Pancreas (tissue), 10 donors: Measurements from ENCODE around the gene CDH4. TPM values are rescaled to one million over a fixed set of nuclear protein-coding genes. Genes with fewer than 3 reads are reported as not detected.
A peak's percentile ranks its signal among the peaks of the same experiment; 100 is the strongest.

Source experiments
- ATAC-seq, 4 donors: fragments of 200-7000 bp; cut with Tn5 transposase; one replicate each; pipeline versions ENCODE4 v1.8.0 to v1.9.1; 2020; ENCODE audit warnings: mild to moderate bottlenecking in 4 of 4, moderate library complexity in 4 of 4
- DNase-seq, 6 donors: peaks; one replicate each; pipeline ENCODE4 v3.0.0-alpha.2; 2020
- FAIRE-seq: peaks from 2 replicates; lab custom pipeline; 2012; peaks lifted over from hg19 to GRCh38; lab: Jason Lieb, UNC
- H3K27ac ChIP-seq, 4 donors: fragments of 200-600 bp; sonication (generic); 1 replicate in 3 of 4; 2 replicates in 1 of 4; pipeline versions ENCODE4 v1.5.0 to v1.8.0; 2020
- H3K27me3 ChIP-seq, 4 donors: fragments of 200-600 bp; one replicate each; pipeline ENCODE4 v1.8.0; 2021
- H3K36me3 ChIP-seq, 3 donors: fragments of 200-600 bp; sonication (generic) in 1 of 3; one replicate each; pipeline versions ENCODE4 v1.5.0 to v1.8.0; 2020 to 2021
- H3K4me1 ChIP-seq, 3 donors: fragments of 200-600 bp; one replicate each; pipeline ENCODE4 v1.8.0; 2021
- H3K4me3 ChIP-seq, 4 donors: fragments of 200-600 bp; sonication (generic) in 2 of 4; one replicate each; pipeline versions ENCODE4 v1.5.0 to v1.8.0; 2020 to 2021
- H3K9me3 ChIP-seq, 4 donors: fragments of 200-600 bp; one replicate each; pipeline ENCODE4 v1.8.0; 2021
- CTCF ChIP-seq, 4 donors: fragments of 200-600 bp; sonication (generic) in 3 of 4; IDR thresholded peaks; one replicate each; pipeline versions ENCODE4 v1.5.0 to v1.8.0; 2021; ENCODE audit warnings: antibody characterized with exemption in 4 of 4
- WGBS, 2 donors: extraction: QIAGEN DNeasy Blood & Tissue Kit; methylation state at CpG; one replicate each; pipeline ENCODE4 v1.1.7; 2013; 5-methylcytosine and 5-hydroxymethylcytosine counted together
- intact Hi-C, 3 donors: fragments of 100-400 bp; cut with DNase I; formaldehyde crosslinking; loops; one replicate each; pipeline versions ENCODE4 v1.11.1 to v1.14.2; 2022
- polyA plus RNA-seq, 2 donors: library from polyadenylated mRNA; stranded (reverse); fragments of 200-250 nt; gene quantifications; one replicate each; pipeline ENCODE4 v1.2.3, GENCODE V29; 2013
- total RNA-seq, 6 donors: library from RNA; stranded (reverse); fragmentation: NEBNext Ultra II Directional in 4 of 6; extraction: Animal tissue kit (Norgen Biotek cat#: 25700) in 4 of 6; gene quantifications; one replicate each; pipeline versions ENCODE4 v1.2.1 to v1.2.4, GENCODE V29; 2021 to 2023
- donor health status: healthy with polysubstance abuse.
- donor health status: DM: no; HTN: no; CAD: no; lungs with moderate emphysema.
- donor health status: DM: no; HTN: no; CAD: no.
- donor health status: control.
- donor health status: control.
- donor health status: Bipolar disorder and iron deficiency.
- donor health status: DM: yes; HTN: yes; CAD: no.
- donor health status: DM: no; HTN: no; CAD: no.
- donor health status: DM: no; HTN: no; CAD: no.
- donor health status: DM: yes; HTN: yes; CAD: no.

Gene CDH4
- total and polyA plus RNA-seq, 8 donors, result 0.04 to 1.4 (median 0.27) TPM

- Histone ChIP-seq H3K4me3 (no peak overlapping the region), H3K36me3 (no peaks in the 10 kb centered on the region), H3K27ac (no peak overlapping the region), H3K27me3 (no peaks in the 10 kb centered on the region), H3K4me1 (no peaks in the 10 kb centered on the region), H3K9me3 (no peaks in the 10 kb centered on the region)
- DNase-seq, result peak in 2 of 6 donors; percentile 48 to 57
- TF ChIP-seq CTCF (IDR thresholded peaks at IDR 0.05), result no peak
- ATAC-seq, result no peak
- no peak for FAIRE-seq
- WGBS, 2 donors, result 81 to 86% methylated on average over 27 of the region's 27 CpGs
- intact Hi-C loops, result no loop called here
These were observed 687.0 kb downstream of the CDH4 start for GRCh38 chr20:61938839-61939690.

GRCh38 chr20:61939691-61940360, 687.8 kb downstream of the CDH4 start:
- Histone ChIP-seq H3K36me3 (no peaks in the 10 kb centered on the region), H3K27ac (no peak overlapping the region), H3K4me3 (no peak overlapping the region), H3K27me3 (no peaks in the 10 kb centered on the region), H3K9me3 (no peaks in the 10 kb centered on the region), H3K4me1 (no peaks in the 10 kb centered on the region)
- intact Hi-C loops, result no loop called here
- 75 to 81% methylated on average over 13 of the region's 13 CpGs for WGBS, 2 donors
- no peak for TF ChIP-seq CTCF (IDR thresholded peaks at IDR 0.05)
- FAIRE-seq (no peak), DNase-seq (no peak), ATAC-seq (no peak)

- Histone ChIP-seq H3K4me3 (no peak overlapping the region), H3K4me1 (no peaks in the 10 kb centered on the region), H3K36me3 (no peaks in the 10 kb centered on the region), H3K27me3 (no peaks in the 10 kb centered on the region), H3K9me3 (no peaks in the 10 kb centered on the region), H3K27ac (no peak overlapping the region)
- no peak for FAIRE-seq
- 87 to 92% methylated on average over 17 of the region's 17 CpGs for WGBS, 2 donors
- ATAC-seq, result no peak
- intact Hi-C loops, result no loop called here
- no peak for TF ChIP-seq CTCF (IDR thresholded peaks at IDR 0.05)
- no peak for DNase-seq
These were observed 688.4 kb downstream of the CDH4 start for GRCh38 chr20:61940491-61940890.

GRCh38 chr20:61940976-61941720, 689.1 kb downstream of the CDH4 start:
- H3K27me3 ChIP-seq, result no peaks in the 10 kb centered on the region
- DNase-seq (peak in 1 of 6 donors; percentile 33), ATAC-seq (no peak), FAIRE-seq (no peak)
- H3K4me1 ChIP-seq, result no peaks in the 10 kb centered on the region
- intact Hi-C loops, result no loop called here
- no peak for TF ChIP-seq CTCF (IDR thresholded peaks at IDR 0.05)
- H3K9me3 ChIP-seq, result no peaks in the 10 kb centered on the region
- no peak overlapping the region for H3K27ac ChIP-seq
- WGBS, 2 donors, result 80 to 85% methylated on average over 16 of the region's 16 CpGs
- H3K36me3 ChIP-seq, result no peaks in the 10 kb centered on the region
- H3K4me3 ChIP-seq, result no peak overlapping the region
